Choroid plexus epithelial cell (primary cell): Measurements from ENCODE around the gene SNTG2.

Source experiments
- DNase-seq: peaks from one replicate; pipeline ENCODE4 v3.0.0-alpha.2; 2010; ENCODE audit warnings: low read depth
- H3K4me3 ChIP-seq: 2 replicates; pipeline ENCODE4 v1.5.1; 2011; ENCODE audit warnings: low read depth, mild to moderate bottlenecking, control low read depth, low read length, moderate library complexity
- CTCF ChIP-seq: conservative IDR thresholded peaks from 2 replicates; pipeline ENCODE4 v1.5.1; 2011; ENCODE audit warnings: low read depth, mild to moderate bottlenecking, control low read depth, inconsistent platforms, low read length, moderate library complexity

Gene SNTG2

GRCh38 chr2:1248187-1248586, 297.5 kb downstream of the SNTG2 start:
- H3K4me3 ChIP-seq: no peak overlapping the region
- TF ChIP-seq CTCF: no peak
- no peak for DNase-seq

- no peak overlapping the region for H3K4me3 ChIP-seq
- DNase-seq: no peak
- TF ChIP-seq CTCF: no peak
Measured at GRCh38 chr2:1249897-1250687, 299.4 kb downstream of the SNTG2 start.

GRCh38 chr2:1251520-1251919, 300.9 kb downstream of the SNTG2 start:
- no peak for TF ChIP-seq CTCF
- DNase-seq: no peak
- H3K4me3 ChIP-seq: no peak overlapping the region

GRCh38 chr2:1253629-1254028, 303.0 kb downstream of the SNTG2 start:
- DNase-seq: no peak
- no peak overlapping the region for H3K4me3 ChIP-seq
- no peak for TF ChIP-seq CTCF

GRCh38 chr2:1254662-1255343, 304.2 kb downstream of the SNTG2 start:
- no peak for DNase-seq
- TF ChIP-seq CTCF: no peak
- no peak overlapping the region for H3K4me3 ChIP-seq

- no peak overlapping the region for H3K4me3 ChIP-seq
- no peak for DNase-seq
- no peak for TF ChIP-seq CTCF
Measured at GRCh38 chr2:1256632-1257324, 306.1 kb downstream of the SNTG2 start.
